Measurements from ENCODE around the gene OTUD1. TPM values are rescaled to one million over a fixed set of nuclear protein-coding genes. Genes with fewer than 3 reads are reported as not detected.
"Not testable (repeated sequence)": the region's sequence is repeated elsewhere in the genome, so short reads cannot be mapped to it uniquely, and the experiment has no call there.

Gene OTUD1
- total RNA-seq (2014; rRNA removed; shearing (Covaris generic)) (4.5 and 5.5 TPM in 2 replicates), total RNA-seq (2022) (6.8 and 9.1 TPM in 2 replicates), Bru-seq, nascent RNA (percentile 70 among the genes with signal in this experiment), BruChase-seq, experiment 1, labeled RNA remaining after a 6-hour chase (percentile 51 among the genes with signal in this experiment), BruChase-seq, experiment 2, labeled RNA remaining after a 2-hour chase (percentile 75 among the genes with signal in this experiment)
- long read RNA-seq, transcript OTUD1-201 (1 exons, 2,933 nt) = major isoform, 27 of 29 reads
- long read RNA-seq, partial matches to known transcripts = 0 of 29 reads
- long read RNA-seq, other reads (novel, unspliced or antisense) = 2 of 29 reads

- H2AFZ ChIP-seq (ENCODE audit: low read length) = peak within 1 kb of the TSS; percentile 97
- H3K4me2 ChIP-seq (ENCODE audit: low read length) = peak within 1 kb of the TSS; percentile 94
- H4K20me1 ChIP-seq (ENCODE audit: insufficient read depth, low read length) = no peaks in the 10 kb centered on the region
- POLR2A ChIA-PET = interaction anchor here (0.6 to 1.5 kb wide), 6 partner anchors 10 to 121 kb away, joined by 3 to 5 read pairs (median 4); no protein-coding TSS in a partner anchor
- H3K4me3 ChIP-seq (ENCODE audit: low read depth, low read length, poor library complexity, severe bottlenecking) = peak within 1 kb of the TSS; percentile 93
- peak; percentile 96 for DNase-seq (ENCODE audit: low spot score)
- BruUV-seq (replicated peaks) = no TSS peak
- H3K36me3 ChIP-seq (ENCODE audit: insufficient read depth, low read length) = no peaks in the 10 kb centered on the region
- 0 out of 2 replicates have a peak, but pooled peaks cover 6% of the 10 kb centered on the region for H3K79me2 ChIP-seq (ENCODE audit: insufficient read depth, low read depth, low read length)
- intact Hi-C loops (cut with micrococcal nuclease; ENCODE audit: unreplicated experiment) = loop anchor here (2.0 to 10.0 kb wide), 2 partner anchors 70 to 1286 kb away; partner anchors contain the start of gene ARHGAP21
- H3K9me3 ChIP-seq (ENCODE audit: low read length) = no peaks in the 10 kb centered on the region
- peak within 1 kb of the TSS; percentile 45 for H3K27ac ChIP-seq (ENCODE audit: low read depth, low read length, poor library complexity, severe bottlenecking)
- H3K4me1 ChIP-seq (ENCODE audit: insufficient read depth, low read length, poor library complexity, severe bottlenecking) = peaks cover 32% of the 10 kb centered on the region
- H3K9me2 ChIP-seq (ENCODE audit: insufficient read depth, low read length) = no peaks in the 10 kb centered on the region
- CTCF ChIA-PET (ENCODE audit: unreplicated experiment) = no interaction called here
- TF ChIP-seq CTCF (conservative IDR thresholded peaks at IDR 0.05; ENCODE audit: low read length) (no peak), EZH2phosphoT487 (IDR thresholded peaks at IDR 0.05; ENCODE audit: borderline replicate concordance, low read depth, low read length) (no peak)
Measured at GRCh38 chr10:23438547-23439451, at the start of gene OTUD1. Gene OTUD1 (plus strand): TSS chr10:23439075. CDS start chr10:23439458, 383 bp downstream.

- H2AFZ ChIP-seq (ENCODE audit: low read length); intact Hi-C loops (cut with micrococcal nuclease; ENCODE audit: unreplicated experiment); CTCF ChIA-PET (ENCODE audit: unreplicated experiment); H3K4me2 ChIP-seq (ENCODE audit: low read length); H3K9me2 ChIP-seq (ENCODE audit: insufficient read depth, low read length); H3K9me3 ChIP-seq (ENCODE audit: low read length); H3K36me3 ChIP-seq (ENCODE audit: insufficient read depth, low read length); DNase-seq (ENCODE audit: low spot score); H3K4me3 ChIP-seq (ENCODE audit: low read depth, low read length, poor library complexity, severe bottlenecking); H4K20me1 ChIP-seq (ENCODE audit: insufficient read depth, low read length); BruUV-seq (replicated peaks); H3K79me2 ChIP-seq (ENCODE audit: insufficient read depth, low read depth, low read length); H3K4me1 ChIP-seq (ENCODE audit: insufficient read depth, low read length, poor library complexity, severe bottlenecking); H3K27ac ChIP-seq (ENCODE audit: low read depth, low read length, poor library complexity, severe bottlenecking); POLR2A ChIA-PET: not testable (repeated sequence)
Measured at GRCh38 chr10:23390408-23390807, 48.5 kb upstream of the OTUD1 start.

GRCh38 chr10:23390809-23391208 lies 48.1 kb upstream of the OTUD1 start:
- POLR2A ChIA-PET = interaction anchor here (0.6 to 2.4 kb wide), 3 partner anchors 9 to 65 kb away, joined by 3 to 9 read pairs (median 3); no protein-coding TSS in a partner anchor
- no peaks in the 10 kb centered on the region for H3K9me3 ChIP-seq (ENCODE audit: low read length)

More at GRCh38 chr10:23390809-23391208, 48.1 kb upstream of the OTUD1 start:
- no peak overlapping the region for H3K27ac ChIP-seq (ENCODE audit: low read depth, low read length, poor library complexity, severe bottlenecking)
- no peaks in the 10 kb centered on the region for H3K36me3 ChIP-seq (ENCODE audit: insufficient read depth, low read length)
- intact Hi-C loops (cut with micrococcal nuclease; ENCODE audit: unreplicated experiment) = no loop called here
- no peak overlapping the region for H2AFZ ChIP-seq (ENCODE audit: low read length)
- H3K79me2 ChIP-seq (ENCODE audit: insufficient read depth, low read depth, low read length) = no peaks in the 10 kb centered on the region
- H3K4me2 ChIP-seq (ENCODE audit: low read length) = no peak overlapping the region
- no peak for DNase-seq (ENCODE audit: low spot score)
- no TSS peak for BruUV-seq (replicated peaks)
- no peaks in the 10 kb centered on the region for H3K4me1 ChIP-seq (ENCODE audit: insufficient read depth, low read length, poor library complexity, severe bottlenecking)
- CTCF ChIA-PET (ENCODE audit: unreplicated experiment) = no interaction called here
- H3K4me3 ChIP-seq (ENCODE audit: low read depth, low read length, poor library complexity, severe bottlenecking) = no peak overlapping the region
- H4K20me1 ChIP-seq (ENCODE audit: insufficient read depth, low read length) = no peaks in the 10 kb centered on the region
- H3K9me2 ChIP-seq (ENCODE audit: insufficient read depth, low read length) = no peaks in the 10 kb centered on the region
- TF ChIP-seq CTCF (conservative IDR thresholded peaks at IDR 0.05; ENCODE audit: low read length) (no peak), EZH2phosphoT487 (IDR thresholded peaks at IDR 0.05; ENCODE audit: borderline replicate concordance, low read depth, low read length) (no peak)
